Cortex of kidney (tissue), 1 donor: ENCODE results near the gene OR1Q1.
"Not testable (repeated sequence)": the region's sequence is repeated elsewhere in the genome, so short reads cannot be mapped to it uniquely, and the experiment has no call there.

Experiments
- DNase-seq: peaks from one replicate; lab custom pipeline; 2025; lab: John Stamatoyannopoulos, UW

Gene OR1Q1

GRCh38 chr9:122614362-122614761 lies at the start of gene OR1Q1:
Gene OR1Q1, plus strand, starts transcription at chr9:122614738. Its CDS starts 0 bp downstream, at chr9:122614738.
- DNase-seq: no peak

- no peak for DNase-seq
Observed at GRCh38 chr9:122567901-122568300, 46.6 kb upstream of the OR1Q1 start.

- DNase-seq: no peak
Observed at GRCh38 chr9:122572456-122572855, 42.1 kb upstream of the OR1Q1 start.

GRCh38 chr9:122579874-122580273 lies 34.7 kb upstream of the OR1Q1 start:
- DNase-seq: no peak

GRCh38 chr9:122580360-122580759 lies 34.2 kb upstream of the OR1Q1 start:
- DNase-seq: no peak

- DNase-seq: not testable (repeated sequence)
Observed at GRCh38 chr9:122583284-122583683, 31.3 kb upstream of the OR1Q1 start, which contains the start of gene OR1L8. Gene OR1L8, minus strand, starts transcription at chr9:122583384. Its CDS starts 14,907 bp downstream, at chr9:122568477.

GRCh38 chr9:122605691-122606090 lies 8.8 kb upstream of the OR1Q1 start:
- DNase-seq: no peak

GRCh38 chr9:122606587-122606986 lies 8.0 kb upstream of the OR1Q1 start:
- no peak for DNase-seq

GRCh38 chr9:122609804-122610203 lies 4.7 kb upstream of the OR1Q1 start:
- DNase-seq: no peak

- DNase-seq: no peak
Observed at GRCh38 chr9:122619996-122620395, 5.5 kb downstream of the OR1Q1 start.

GRCh38 chr9:122642226-122642625 lies 27.7 kb downstream of the OR1Q1 start:
- DNase-seq: no peak

GRCh38 chr9:122656378-122656777 lies 41.8 kb downstream of the OR1Q1 start:
- no peak for DNase-seq

GRCh38 chr9:122657527-122657926 lies 43.0 kb downstream of the OR1Q1 start, which contains the start of gene OR1B1:
Gene OR1B1, minus strand, starts transcription at chr9:122657627.
- DNase-seq: no peak

GRCh38 chr9:122661416-122661815 lies 46.9 kb downstream of the OR1Q1 start, which contains the start of gene OR1L1:
Gene OR1L1, plus strand, starts transcription at chr9:122661716. Its CDS starts 0 bp downstream, at chr9:122661716.
- DNase-seq: no peak
